ENCODE results near the gene HAPLN1. TPM values are rescaled to one million over a fixed set of nuclear protein-coding genes. Genes with fewer than 3 reads are reported as not detected.

The HAPLN1 gene
- total and polyA plus RNA-seq, 2 experiments from 2014 or later: 34.5 to 43.0 TPM

- Histone ChIP-seq H3K9me3 (ENCODE audit: low read depth) (no peaks in the 10 kb centered on the region), H3K27me3 (no peaks in the 10 kb centered on the region), H2AFZ (peak overlapping the region; percentile 70), H3K79me2 (no peaks in the 10 kb centered on the region), H3K4me1 (ENCODE audit: insufficient read depth) (peaks cover 18% of the 10 kb centered on the region), H4K20me1 (ENCODE audit: insufficient read depth, poor library complexity, severe bottlenecking) (no peaks in the 10 kb centered on the region), H3K36me3 (replicated peaks; ENCODE audit: insufficient read depth, low read depth) (no peaks in the 10 kb centered on the region), H3K4me3 (peak overlapping the region; percentile 84), H3K4me2 (peak overlapping the region; percentile 92), H3K27ac (peak overlapping the region; percentile 87), H3K9me2 (replicated peaks; ENCODE audit: insufficient read depth) (no peaks in the 10 kb centered on the region)
- DNase-seq (ENCODE audit: low spot score): peak; percentile 90
- WGBS (ENCODE audit: low lambda C conversion rate, missing lambda C conversion rate): 3% methylated on average over 39 of the region's 72 CpGs
- TF ChIP-seq EZH2phosphoT487 (IDR thresholded peaks at IDR 0.05; ENCODE audit: low read depth, severe bottlenecking, unreplicated experiment) (no peak), EZH2 (IDR thresholded peaks at IDR 0.05; ENCODE audit: borderline replicate concordance) (no peak), CTCF (IDR thresholded peaks at IDR 0.05; ENCODE audit: poor library complexity) (peak; percentile 80)
Measured at GRCh38 chr5:83721953-83722901, 1.6 kb upstream of the HAPLN1 start.

- Histone ChIP-seq H3K27me3 (no peaks in the 10 kb centered on the region), H3K4me3 (peak overlapping the region; percentile 11), H2AFZ (peak overlapping the region; percentile 8), H3K9me3 (ENCODE audit: low read depth) (no peaks in the 10 kb centered on the region), H3K79me2 (no peaks in the 10 kb centered on the region), H3K9me2 (replicated peaks; ENCODE audit: insufficient read depth) (no peaks in the 10 kb centered on the region), H3K36me3 (replicated peaks; ENCODE audit: insufficient read depth, low read depth) (no peaks in the 10 kb centered on the region), H3K4me1 (ENCODE audit: insufficient read depth) (peaks cover 10% of the 10 kb centered on the region), H4K20me1 (ENCODE audit: insufficient read depth, poor library complexity, severe bottlenecking) (no peaks in the 10 kb centered on the region), H3K4me2 (peak overlapping the region; percentile 92), H3K27ac (no peak overlapping the region)
- 56% methylated on average over 2 of the region's 2 CpGs for WGBS (ENCODE audit: low lambda C conversion rate, missing lambda C conversion rate)
- no peak for DNase-seq (ENCODE audit: low spot score)
- TF ChIP-seq CTCF (IDR thresholded peaks at IDR 0.05; ENCODE audit: poor library complexity) (no peak), EZH2 (IDR thresholded peaks at IDR 0.05; ENCODE audit: borderline replicate concordance) (no peak), EZH2phosphoT487 (IDR thresholded peaks at IDR 0.05; ENCODE audit: low read depth, severe bottlenecking, unreplicated experiment) (no peak)
Measured at GRCh38 chr5:83718936-83719495, 1.6 kb downstream of the HAPLN1 start.

GRCh38 chr5:83718195-83718825 lies 2.3 kb downstream of the HAPLN1 start:
- WGBS (ENCODE audit: low lambda C conversion rate, missing lambda C conversion rate): 3% methylated on average over 6 of the region's 6 CpGs
- H4K20me1 ChIP-seq (ENCODE audit: insufficient read depth, poor library complexity, severe bottlenecking): no peaks in the 10 kb centered on the region
- H3K36me3 ChIP-seq (replicated peaks; ENCODE audit: insufficient read depth, low read depth): no peaks in the 10 kb centered on the region
- H3K4me3 ChIP-seq: no peak overlapping the region
- TF ChIP-seq CTCF (IDR thresholded peaks at IDR 0.05; ENCODE audit: poor library complexity) (peak; percentile 88), EZH2 (IDR thresholded peaks at IDR 0.05; ENCODE audit: borderline replicate concordance) (no peak), EZH2phosphoT487 (IDR thresholded peaks at IDR 0.05; ENCODE audit: low read depth, severe bottlenecking, unreplicated experiment) (no peak)
- H3K79me2 ChIP-seq: no peaks in the 10 kb centered on the region
- no peaks in the 10 kb centered on the region for H3K9me2 ChIP-seq (replicated peaks; ENCODE audit: insufficient read depth)
- no peak overlapping the region for H3K27ac ChIP-seq
- H3K9me3 ChIP-seq (ENCODE audit: low read depth): no peaks in the 10 kb centered on the region
- no peak overlapping the region for H2AFZ ChIP-seq
- H3K4me1 ChIP-seq (ENCODE audit: insufficient read depth): peaks cover 10% of the 10 kb centered on the region
- peak; percentile 85 for DNase-seq (ENCODE audit: low spot score)
- H3K27me3 ChIP-seq: no peaks in the 10 kb centered on the region
- peak overlapping the region; percentile 92 for H3K4me2 ChIP-seq
